Panc1 (cell line): ENCODE measurements around the gene PNPO. TPM values are rescaled to one million over a fixed set of nuclear protein-coding genes. Genes with fewer than 3 reads are reported as not detected.

Experiments
- ATAC-seq: fragments of 200-7000 bp; cut with Tn5 transposase; 2 replicates; pipeline ENCODE4 v1.9.1; 2020; ENCODE audit warnings: mild to moderate bottlenecking, moderate library complexity
- BruUV-seq: library from RNA; stranded (reverse); fragments of 400-500 nt; replicated peaks from 2 replicates; lab custom pipeline; 2021; lab: Mats Ljungman, UMichigan
- CTCF ChIA-PET: fragments of 300-600 bp; sonication (Branson Sonifier 250); formaldehyde crosslinking; loops from one replicate; lab custom pipeline; 2022; ENCODE audit warnings: antibody characterized with exemption; lab: Charles Lee
- POLR2A ChIA-PET: fragments of 300-600 bp; sonication (Branson Sonifier 250); formaldehyde crosslinking; loops from one replicate; lab custom pipeline; 2022; ENCODE audit warnings: antibody characterized with exemption; lab: Charles Lee
- DNase-seq: peaks from one replicate; pipeline ENCODE4 v3.0.0-alpha.2; 2010; ENCODE audit warnings: low read depth, low spot score
- H3K27ac ChIP-seq: 2 replicates; pipeline ENCODE4 v1.5.1; 2011; ENCODE audit warnings: mild to moderate bottlenecking, low read length, inconsistent platforms
- H3K27me3 ChIP-seq: fragments of 200-500 bp; sonication (Bioruptor generic); 2 replicates; pipeline ENCODE4 v1.6.0; 2014; ENCODE audit warnings: low read length, inconsistent platforms; ENCODE audit not compliant: control insufficient read depth, insufficient read depth
- H3K36me3 ChIP-seq: fragments of 200-500 bp; sonication (Bioruptor generic); 2 replicates; pipeline ENCODE4 v1.5.1; 2014; ENCODE audit warnings: inconsistent platforms, mild to moderate bottlenecking, low read length, moderate library complexity; ENCODE audit not compliant: control insufficient read depth, insufficient read depth
- H3K4me1 ChIP-seq: 2 replicates; pipeline ENCODE4 v1.5.1; 2011; ENCODE audit warnings: inconsistent platforms, mild to moderate bottlenecking, low read length, moderate library complexity; ENCODE audit not compliant: control insufficient read depth, insufficient read depth
- H3K4me3 ChIP-seq, 2 experiments: 2 replicates each; pipeline ENCODE4 v1.5.1; 2011 to 2012; ENCODE audit warnings: low read depth in 2 of 2, low read length in 2 of 2, mild to moderate bottlenecking in 2 of 2, inconsistent platforms in 1 of 2, moderate library complexity in 1 of 2
- H3K9me3 ChIP-seq: fragments of 200-500 bp; sonication (Bioruptor generic); 2 replicates; pipeline ENCODE4 v1.5.1; 2014; ENCODE audit warnings: low read depth, mild to moderate bottlenecking, inconsistent platforms, low read length, moderate library complexity; ENCODE audit not compliant: control insufficient read depth, insufficient read depth
- CTCF ChIP-seq: fragments of 450-650 bp; IDR thresholded peaks from 2 replicates; pipeline ENCODE4 v1.5.1; 2017; ENCODE audit warnings: mild to moderate bottlenecking
- POLR2AphosphoS5 ChIP-seq: IDR thresholded peaks from 2 replicates; pipeline ENCODE4 v1.6.1; 2012; ENCODE audit warnings: mild to moderate bottlenecking, low read depth, low read length, moderate library complexity
- REST ChIP-seq, 2 experiments: IDR thresholded peaks; 2 replicates each; pipeline ENCODE4 v1.6.1; 2011 to 2012; ENCODE audit warnings: low read depth in 2 of 2, control low read depth in 1 of 2, low read length in 1 of 2, mild to moderate bottlenecking in 1 of 2, moderate library complexity in 1 of 2; ENCODE audit not compliant: insufficient read depth in 1 of 2
- SIN3A ChIP-seq: IDR thresholded peaks from 2 replicates; pipeline ENCODE4 v1.6.1; 2012; ENCODE audit warnings: low read depth, mild to moderate bottlenecking, low read length, moderate library complexity, borderline replicate concordance; ENCODE audit not compliant: insufficient read depth
- TCF7L2 ChIP-seq: IDR thresholded peaks from 2 replicates; pipeline ENCODE4 v1.6.1; 2011; ENCODE audit warnings: mild to moderate bottlenecking, low read depth, low read length, inconsistent platforms
- in situ Hi-C: cut with HindIII; loops from 2 replicates; pipeline ENCODE4 v1.10.0; 2016; ENCODE audit warnings: low sequenced_read_pairs, low pct_unique_long_range_greater_than_20kb
- intact Hi-C: fragments of 100-400 bp; cut with micrococcal nuclease; formaldehyde crosslinking; loops from one replicate; pipeline ENCODE4 v1.10.0; 2022; ENCODE audit not compliant: unreplicated experiment
- total RNA-seq: library from RNA; stranded (reverse); gene quantifications from one replicate; pipeline ENCODE4 v1.2.1, GENCODE V29; 2021; ENCODE audit not compliant: unreplicated experiment

Gene PNPO
- total RNA-seq, 1 experiment from 2014 or later = 20.1 TPM

GRCh38 chr17:47992216-47992615, 50.8 kb downstream of the PNPO start:
- ChIA-PET POLR2A (no interaction called here), CTCF (no interaction called here)
- H3K27me3 ChIP-seq = no peaks in the 10 kb centered on the region
- peaks cover 12% of the 10 kb centered on the region for H3K4me1 ChIP-seq
- TF ChIP-seq CTCF (no peak), SIN3A (no peak), POLR2AphosphoS5 (no peak), REST (IDR thresholded peaks at IDR 0.05; ENCODE audit: insufficient read depth in 1 of 2, low read depth in 2 of 2, low read length in 1 of 2) (no peak), TCF7L2 (no peak)
- no TSS peak for BruUV-seq
- H3K27ac ChIP-seq = no peak overlapping the region
- DNase-seq (no peak), ATAC-seq (no peak)
- in situ Hi-C loops = no loop called here
- no peak overlapping the region for H3K4me3 ChIP-seq
- intact Hi-C loops = no loop called here
- no peaks in the 10 kb centered on the region for H3K36me3 ChIP-seq
- no peaks in the 10 kb centered on the region for H3K9me3 ChIP-seq

- in situ Hi-C loops = no loop called here
- no peaks in the 10 kb centered on the region for H3K27me3 ChIP-seq
- POLR2A ChIA-PET = no interaction called here
- no peak for DNase-seq
- H3K9me3 ChIP-seq = no peaks in the 10 kb centered on the region
- H3K4me1 ChIP-seq = peaks cover 6% of the 10 kb centered on the region; the same call in 1 of the 2 replicates
- intact Hi-C loops = no loop called here
- no peak overlapping the region for H3K27ac ChIP-seq
- no TSS peak for BruUV-seq
- TF ChIP-seq POLR2AphosphoS5 (no peak), REST (IDR thresholded peaks at IDR 0.05; ENCODE audit: insufficient read depth in 1 of 2, low read depth in 2 of 2, low read length in 1 of 2) (no peak), TCF7L2 (no peak), SIN3A (no peak), CTCF (no peak)
- H3K4me3 ChIP-seq = no peak overlapping the region
- no peaks in the 10 kb centered on the region for H3K36me3 ChIP-seq
- CTCF ChIA-PET = interaction anchor here (1.2 kb wide), 1 partner anchor 23 kb away, joined by 4 read pairs; the partner anchor contains the start of gene CDK5RAP3
- ATAC-seq = no peak
These were observed 51.7 kb downstream of the PNPO start for GRCh38 chr17:47993031-47993564.
